ENCODE results near the gene OTOGL.
"Not testable (repeated sequence)": the region's sequence is repeated elsewhere in the genome, so short reads cannot be mapped to it uniquely, and the experiment has no call there.

Gene OTOGL

GRCh38 chr12:80227904-80228303, 128.6 kb downstream of the OTOGL start:
- DNase-seq: not testable (repeated sequence)

GRCh38 chr12:80230068-80230467, 130.7 kb downstream of the OTOGL start:
- DNase-seq: no peak

- no peak for DNase-seq
Measured at GRCh38 chr12:80232837-80233236, 133.5 kb downstream of the OTOGL start.

- no peak for DNase-seq
Measured at GRCh38 chr12:80233926-80234325, 134.6 kb downstream of the OTOGL start.

DNA sequence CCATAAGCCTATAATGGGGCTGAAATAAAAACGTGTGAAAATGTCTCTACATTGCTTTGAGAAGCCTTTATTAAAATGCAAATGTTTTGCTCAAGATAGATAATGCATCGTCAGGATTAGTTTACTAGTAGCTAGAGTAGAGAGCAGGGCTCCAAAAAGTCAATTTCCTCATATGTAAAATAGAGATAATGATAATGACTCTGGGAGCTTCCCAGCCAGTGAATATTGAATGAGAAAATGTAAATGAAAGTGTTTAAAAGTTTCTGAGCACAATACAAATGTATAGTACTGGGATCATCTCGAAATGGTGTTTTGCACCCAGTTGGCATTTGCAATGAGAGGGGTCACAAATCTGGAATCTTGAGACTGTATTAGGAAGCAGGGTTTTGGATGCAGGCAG, 135.3 kb downstream of the OTOGL start:
- no peak for DNase-seq

- DNase-seq: no peak
Measured at GRCh38 chr12:80235944-80236343, 136.6 kb downstream of the OTOGL start.

GRCh38 chr12:80239867-80240266, 140.5 kb downstream of the OTOGL start:
- DNase-seq: no peak

GRCh38 chr12:80241576-80242273, 142.4 kb downstream of the OTOGL start:
- DNase-seq: no peak

GRCh38 chr12:80242321-80242720, 143.0 kb downstream of the OTOGL start:
- no peak for DNase-seq

DNA sequence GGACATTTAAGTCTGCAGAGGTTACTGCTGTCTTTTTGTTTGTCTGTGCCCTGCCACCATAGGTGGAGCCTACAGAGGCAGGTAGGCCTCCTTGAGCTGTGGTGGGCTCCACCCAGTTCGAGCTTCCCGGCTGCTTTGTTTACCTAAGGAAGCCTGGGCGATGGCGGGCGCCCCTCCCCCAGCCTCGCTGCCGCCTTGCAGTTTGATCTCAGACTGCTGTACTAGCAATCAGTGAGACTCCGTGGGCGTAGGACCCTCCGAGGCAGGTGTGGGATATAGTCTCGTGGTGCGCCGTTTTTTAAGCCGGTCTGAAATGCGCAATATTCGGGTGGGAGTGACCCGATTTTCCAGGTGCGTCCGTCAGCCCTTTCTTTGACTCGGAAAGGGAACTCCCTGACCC, 150.2 kb downstream of the OTOGL start:
- DNase-seq: not testable (repeated sequence)

DNA sequence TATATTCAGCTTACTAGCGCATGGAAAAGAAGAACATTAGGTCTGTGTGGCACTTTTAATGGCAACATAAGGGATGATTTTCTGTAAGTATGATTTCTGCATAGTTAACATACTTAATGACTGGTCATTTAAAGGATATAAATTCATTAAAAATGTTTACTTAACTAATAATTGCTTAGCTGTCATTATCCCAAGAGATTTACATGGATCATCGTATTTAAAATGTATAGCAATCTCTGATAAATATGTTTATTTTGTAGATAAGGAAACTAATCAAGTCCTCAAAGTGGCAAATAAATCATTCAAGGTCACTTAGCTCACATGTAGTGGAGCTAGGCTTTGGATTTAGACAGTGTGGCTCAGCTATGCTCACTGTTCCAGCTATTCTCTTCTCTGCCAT, 158.6 kb downstream of the OTOGL start:
- DNase-seq: no peak

DNA sequence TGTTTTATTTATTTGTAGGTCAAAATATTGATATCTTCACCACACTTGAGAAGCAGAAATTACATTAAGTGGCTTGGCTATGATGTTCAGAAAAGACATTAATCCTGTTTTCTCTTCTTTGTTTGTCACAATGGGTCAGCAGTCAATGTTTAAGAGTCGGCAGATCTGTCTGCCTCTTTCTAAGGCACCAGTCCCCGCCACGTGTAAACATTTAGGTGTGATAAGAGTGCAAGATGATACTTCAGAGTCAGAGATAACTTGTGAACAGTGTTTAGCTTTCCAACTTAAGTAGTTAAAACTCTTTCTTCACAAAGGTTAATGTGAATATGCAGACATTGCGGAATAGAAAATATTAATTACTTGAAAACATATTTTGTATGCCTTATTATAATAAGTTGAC, 160.9 kb downstream of the OTOGL start:
- DNase-seq: no peak

DNA sequence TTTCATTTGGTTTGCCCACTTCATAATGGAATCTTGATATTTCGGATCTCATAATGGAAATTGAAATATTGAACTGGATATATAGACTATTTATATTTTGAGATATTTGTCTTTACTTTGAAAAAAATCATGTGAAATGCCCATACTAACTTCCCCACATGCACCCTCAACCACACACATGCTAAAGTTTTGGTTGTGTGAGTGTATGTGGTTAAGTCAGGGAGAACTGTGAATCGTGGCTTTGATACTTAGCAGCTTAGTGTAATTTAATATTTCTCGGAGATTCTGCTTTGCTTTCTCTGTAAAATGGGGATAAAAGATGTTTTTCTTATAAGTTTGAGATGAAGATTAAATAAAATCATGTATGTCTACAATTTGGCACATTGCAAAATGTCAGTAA, 162.1 kb downstream of the OTOGL start:
- no peak for DNase-seq

DNA sequence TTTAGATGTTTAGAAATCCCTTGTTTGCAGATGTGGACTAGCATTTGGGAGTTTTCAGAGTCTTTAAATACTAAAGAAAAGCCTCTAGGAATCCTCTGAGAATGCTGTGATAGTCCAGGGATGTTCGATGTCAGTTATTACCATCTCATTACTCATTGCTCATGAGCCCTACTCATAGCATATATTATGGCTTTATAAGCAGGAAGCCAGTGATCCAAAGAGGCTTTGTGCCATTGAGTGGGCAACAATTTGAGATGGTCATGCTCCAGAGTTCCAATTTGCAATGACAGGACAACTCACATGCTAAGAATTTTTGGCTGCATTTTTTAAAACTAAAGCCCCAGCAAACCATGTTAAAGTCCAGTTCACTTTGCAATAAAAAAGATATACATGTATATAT, 163.0 kb downstream of the OTOGL start:
- no peak for DNase-seq

DNA sequence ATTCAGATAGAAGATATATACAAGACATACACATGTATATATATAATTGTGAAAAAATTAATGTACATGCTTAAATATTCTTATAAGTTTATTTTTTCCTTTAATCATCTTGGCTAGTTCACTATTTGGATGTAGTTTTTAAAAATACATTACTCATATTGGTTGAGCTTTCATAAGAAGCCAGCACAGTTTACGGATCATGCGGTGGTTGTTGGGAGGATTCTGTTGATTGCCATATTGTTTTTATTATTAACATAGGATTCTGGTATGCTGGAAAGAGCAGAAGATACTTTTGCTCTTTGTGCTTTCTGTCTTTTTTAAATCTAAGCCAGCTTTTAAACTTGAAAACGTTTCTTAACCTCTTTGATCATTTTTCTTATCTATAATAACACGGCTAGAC, 163.4 kb downstream of the OTOGL start:
- no peak for DNase-seq

DNA sequence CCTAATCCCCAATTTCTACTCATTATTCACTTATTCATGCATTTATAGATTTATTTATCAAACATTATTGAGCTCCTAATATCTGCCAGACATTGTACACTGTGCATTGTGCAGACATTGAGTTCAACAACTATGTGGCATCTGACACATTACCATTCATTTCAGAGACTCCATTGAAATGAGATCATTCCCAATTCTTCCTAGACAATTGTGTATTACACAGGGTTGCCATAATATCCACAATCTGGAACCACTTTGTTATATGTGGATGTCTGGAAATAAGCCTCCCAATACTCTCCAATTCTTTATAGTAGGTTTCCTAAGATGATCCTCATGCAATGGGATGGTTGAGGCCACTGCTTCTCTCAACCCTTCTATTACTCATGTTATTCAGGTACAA, 165.0 kb downstream of the OTOGL start:
- no peak for DNase-seq

GRCh38 chr12:80264891-80265290, 165.6 kb downstream of the OTOGL start:
- DNase-seq: no peak

DNA sequence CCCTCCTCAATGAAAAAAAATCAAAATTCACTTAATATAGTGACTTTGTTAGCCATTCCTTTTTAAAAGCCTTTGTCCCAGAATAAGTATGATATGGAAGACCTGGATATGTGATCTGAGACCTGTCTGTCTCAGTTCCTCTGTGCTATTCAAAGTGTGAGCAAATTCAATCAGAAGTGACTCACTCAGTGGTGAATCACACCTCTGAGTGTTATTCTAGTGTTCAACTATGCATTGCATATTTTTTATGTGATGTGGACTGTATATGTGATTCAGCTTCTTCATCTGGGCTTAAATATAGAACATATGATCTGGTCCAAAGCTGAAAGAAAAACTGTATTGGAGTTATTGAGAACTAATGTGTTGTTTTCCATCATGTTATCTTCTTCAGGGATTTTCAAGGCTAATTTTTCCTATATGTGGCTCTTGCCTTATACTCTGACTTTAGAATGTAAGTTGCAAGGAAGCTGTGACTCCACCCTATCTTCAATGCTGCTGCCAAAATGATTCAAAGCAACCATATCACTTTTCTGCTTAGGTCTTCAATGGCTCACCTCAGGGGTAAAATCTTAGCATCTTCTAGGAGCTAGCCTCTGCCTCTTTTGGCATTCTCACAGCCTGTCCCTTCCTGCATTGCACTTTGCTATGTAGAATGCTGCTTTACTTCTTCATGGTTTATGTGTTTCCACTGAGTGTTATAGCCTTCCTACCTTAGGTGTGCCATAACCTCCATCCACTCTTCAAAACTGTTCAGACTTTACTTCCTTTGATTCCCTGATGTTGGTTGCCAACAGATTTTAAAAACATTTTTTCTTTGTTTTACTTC, 169.8 kb downstream of the OTOGL start:
- DNase-seq: no peak

DNA sequence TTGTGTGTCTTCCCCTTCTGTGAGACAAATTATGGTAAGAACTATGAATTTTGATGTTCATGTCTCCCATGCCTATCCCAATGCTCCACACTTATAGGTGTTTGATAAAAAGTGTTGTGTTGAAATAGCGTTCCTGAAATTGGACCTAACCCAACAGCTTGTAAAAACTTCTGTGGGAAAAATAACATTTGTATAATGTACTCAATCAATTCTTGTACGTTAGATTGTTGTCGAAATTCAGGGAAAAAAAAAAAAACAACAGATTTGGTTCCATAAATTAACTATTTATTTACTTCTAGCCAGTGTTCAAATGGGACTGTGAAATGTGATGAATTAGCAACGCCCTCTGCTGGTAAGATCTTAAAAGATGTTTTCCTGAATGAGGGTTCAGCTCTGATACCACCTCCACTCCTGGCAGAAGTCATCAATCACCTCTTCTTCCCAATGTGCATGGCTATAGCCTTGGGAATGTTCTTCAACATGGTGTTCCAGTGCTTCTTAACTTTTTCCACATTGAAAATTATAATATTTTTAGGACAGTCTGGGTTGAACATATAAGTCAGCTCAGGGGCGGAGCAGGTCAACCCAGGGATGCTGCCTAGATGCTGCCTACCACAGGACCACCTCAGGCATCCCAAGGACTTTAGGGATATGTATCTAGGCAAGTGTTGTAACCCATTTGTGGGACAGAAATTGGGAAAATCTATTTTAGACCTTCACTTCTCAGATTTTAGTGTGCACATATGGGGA, 170.6 kb downstream of the OTOGL start:
- no peak for DNase-seq

DNA sequence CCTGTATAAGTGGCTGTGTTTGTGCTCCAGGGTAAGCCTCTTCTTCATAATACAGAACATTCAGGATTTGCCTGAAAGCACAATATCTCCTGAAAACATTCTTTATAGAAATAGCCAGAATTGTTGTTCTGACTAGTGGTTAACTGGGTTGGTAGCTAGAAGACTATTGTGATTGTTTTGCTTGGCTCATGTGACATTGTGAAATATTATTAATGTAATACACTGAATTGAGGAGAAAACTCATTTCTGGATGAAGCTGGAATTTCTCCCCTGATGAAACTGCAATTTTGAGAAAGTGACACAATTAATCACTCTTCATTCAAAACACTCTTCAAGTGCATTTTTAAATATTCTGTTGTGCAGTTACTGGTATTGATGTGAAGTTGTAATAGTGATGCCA, 172.4 kb downstream of the OTOGL start:
- DNase-seq: no peak

GRCh38 chr12:80272387-80272915, 173.1 kb downstream of the OTOGL start:
- DNase-seq: no peak

DNA sequence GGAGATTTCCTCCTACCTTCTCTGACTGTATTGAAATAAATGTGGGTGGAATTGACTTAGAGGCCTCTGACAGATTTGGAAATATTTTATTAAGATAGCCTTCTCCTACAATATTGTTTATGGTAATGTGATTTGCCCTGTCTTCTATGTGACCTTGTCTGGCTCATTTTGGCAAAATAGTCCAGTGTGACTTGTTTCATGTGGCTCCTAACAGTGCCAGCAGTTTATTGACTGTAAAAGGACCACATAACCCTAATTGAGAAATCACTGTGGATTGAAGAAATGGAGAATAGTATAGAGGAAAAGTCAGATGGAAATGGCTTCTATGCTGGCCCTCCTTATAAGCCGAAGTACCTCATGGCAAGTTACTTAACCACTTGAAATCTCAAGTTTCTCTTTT, 173.8 kb downstream of the OTOGL start:
- DNase-seq: no peak

- no peak for DNase-seq
Measured at GRCh38 chr12:80277732-80278131, 178.4 kb downstream of the OTOGL start.

DNA sequence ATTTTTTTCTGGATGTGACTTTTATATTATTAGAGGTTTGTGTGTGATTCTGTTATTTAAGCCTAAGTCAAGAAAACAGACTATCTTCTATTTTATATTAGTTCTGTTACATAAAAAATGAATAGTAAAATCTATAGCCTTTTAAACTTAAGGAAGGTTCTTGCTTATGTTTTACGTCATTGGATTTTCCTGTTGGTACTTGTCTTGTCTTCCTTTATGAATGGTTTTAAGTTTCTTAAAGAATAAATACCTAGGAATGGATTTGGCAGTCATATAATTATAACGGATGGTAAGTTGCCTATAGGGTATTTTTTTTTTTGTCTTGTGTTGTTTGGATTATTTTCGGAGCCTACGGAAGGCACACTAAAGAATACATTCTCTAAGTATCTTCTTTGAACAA, 182.9 kb downstream of the OTOGL start:
- no peak for DNase-seq

Measured in stimulated activated CD4-positive, alpha-beta T cell treated with anti-CD3 and anti-CD28 coated beads, Interleukin-1b, Interleukin-23, amount 100 ng/mL, for 48 hours (primary cell).